HEK293 (cell line): ENCODE data around the gene PA2G4.

Source experiments
- ATF2 ChIP-seq: fragments of 450-650 bp; formaldehyde crosslinking; IDR thresholded peaks from 2 replicates; pipeline ENCODE4 v1.5.1; 2016; ENCODE audit warnings: missing biosample characterization, missing genetic modification characterization, low read depth
- GLI4 ChIP-seq: fragments of 450-650 bp; formaldehyde crosslinking; IDR thresholded peaks from 2 replicates; pipeline ENCODE4 v1.5.1; 2016; ENCODE audit warnings: missing biosample characterization, missing genetic modification characterization
- KLF10 ChIP-seq: fragments of 450-650 bp; IDR thresholded peaks from 2 replicates; pipeline ENCODE4 v1.5.1; 2018; ENCODE audit warnings: missing biosample characterization, mild to moderate bottlenecking, missing genetic modification characterization
- KLF9 ChIP-seq: fragments of 450-650 bp; formaldehyde crosslinking; IDR thresholded peaks from 2 replicates; pipeline ENCODE4 v1.5.1; 2016; ENCODE audit warnings: missing biosample characterization, missing genetic modification characterization, low read depth
- PRDM2 ChIP-seq: fragments of 450-650 bp; formaldehyde crosslinking; IDR thresholded peaks from 2 replicates; pipeline ENCODE4 v1.5.1; 2016; ENCODE audit warnings: missing biosample characterization, missing genetic modification characterization, borderline replicate concordance
- SCRT2 ChIP-seq: fragments of 450-650 bp; formaldehyde crosslinking; IDR thresholded peaks from 2 replicates; pipeline ENCODE4 v1.5.1; 2016; ENCODE audit warnings: missing biosample characterization, missing genetic modification characterization
- ZNF121 ChIP-seq: fragments of 450-650 bp; formaldehyde crosslinking; IDR thresholded peaks from 2 replicates; pipeline ENCODE4 v1.5.1; 2016; ENCODE audit warnings: missing biosample characterization, missing genetic modification characterization
- ZNF132 ChIP-seq: fragments of 450-650 bp; formaldehyde crosslinking; IDR thresholded peaks from 2 replicates; pipeline ENCODE4 v1.5.1; 2017; ENCODE audit warnings: missing biosample characterization, missing genetic modification characterization, borderline replicate concordance
- ZNF133 ChIP-seq: fragments of 450-650 bp; formaldehyde crosslinking; IDR thresholded peaks from 2 replicates; pipeline ENCODE4 v1.5.1; 2016; ENCODE audit warnings: missing biosample characterization, missing genetic modification characterization
- ZNF138 ChIP-seq: fragments of 450-650 bp; formaldehyde crosslinking; IDR thresholded peaks from 2 replicates; pipeline ENCODE4 v1.5.1; 2016; ENCODE audit warnings: missing biosample characterization, missing genetic modification characterization, borderline replicate concordance
- ZNF18 ChIP-seq: fragments of 450-650 bp; formaldehyde crosslinking; IDR thresholded peaks from 2 replicates; pipeline ENCODE4 v1.5.1; 2016; ENCODE audit warnings: missing biosample characterization, missing genetic modification characterization
- ZNF2 ChIP-seq: fragments of 450-650 bp; formaldehyde crosslinking; IDR thresholded peaks from 2 replicates; pipeline ENCODE4 v1.5.1; 2016; ENCODE audit warnings: missing biosample characterization, missing genetic modification characterization
- ZNF391 ChIP-seq: fragments of 450-650 bp; formaldehyde crosslinking; IDR thresholded peaks from 2 replicates; pipeline ENCODE4 v1.5.1; 2016; ENCODE audit warnings: low read depth, missing biosample characterization, missing genetic modification characterization, borderline replicate concordance
- ZNF404 ChIP-seq: fragments of 450-650 bp; formaldehyde crosslinking; IDR thresholded peaks from 2 replicates; pipeline ENCODE4 v1.5.1; 2017; ENCODE audit warnings: missing biosample characterization, missing genetic modification characterization
- ZNF514 ChIP-seq: fragments of 450-650 bp; formaldehyde crosslinking; IDR thresholded peaks from 2 replicates; pipeline ENCODE4 v1.5.1; 2016; ENCODE audit warnings: missing biosample characterization, missing genetic modification characterization
- ZNF518A ChIP-seq: fragments of 450-650 bp; formaldehyde crosslinking; conservative IDR thresholded peaks from 2 replicates; pipeline ENCODE4 v1.5.1; 2016; ENCODE audit warnings: low read depth, missing biosample characterization, missing genetic modification characterization
- ZNF600 ChIP-seq: fragments of 450-650 bp; formaldehyde crosslinking; IDR thresholded peaks from 2 replicates; pipeline ENCODE4 v1.5.1; 2016; ENCODE audit warnings: missing biosample characterization, missing genetic modification characterization
- ZNF704 ChIP-seq: fragments of 450-650 bp; formaldehyde crosslinking; IDR thresholded peaks from 2 replicates; pipeline ENCODE4 v1.5.1; 2016; ENCODE audit warnings: missing biosample characterization, missing genetic modification characterization
- ZNF777 ChIP-seq: fragments of 450-650 bp; formaldehyde crosslinking; IDR thresholded peaks from 2 replicates; pipeline ENCODE4 v1.5.1; 2017; ENCODE audit warnings: missing biosample characterization, missing genetic modification characterization, borderline replicate concordance
- ZNF791 ChIP-seq: fragments of 450-650 bp; formaldehyde crosslinking; IDR thresholded peaks from 2 replicates; pipeline ENCODE4 v1.5.1; 2016; ENCODE audit warnings: missing biosample characterization, missing genetic modification characterization
- ZSCAN4 ChIP-seq: fragments of 450-650 bp; formaldehyde crosslinking; IDR thresholded peaks from 2 replicates; pipeline ENCODE4 v1.5.1; 2017; ENCODE audit warnings: missing biosample characterization, missing genetic modification characterization

Gene PA2G4

GRCh38 chr12:56158029-56158925 lies 53.9 kb downstream of the PA2G4 start, which contains the start of gene MYL6 (continued):
- TF ChIP-seq ZNF404 (tag by site-specific recombination) = no peak
- TF ChIP-seq ZNF2 (tag by site-specific recombination) = peak; percentile 95; the same call in 1 of the 2 replicates
- no peak for TF ChIP-seq ZNF518A (tag by site-specific recombination)
- TF ChIP-seq ZNF391 (tag by site-specific recombination) = peak; percentile 98
- TF ChIP-seq ZSCAN4 (tag by site-specific recombination) = peak; percentile 44; the same call in 1 of the 2 replicates
- peak; percentile 78 for TF ChIP-seq ZNF600 (tag by site-specific recombination)
- TF ChIP-seq ZNF133 (tag by site-specific recombination) = no peak
- peak; percentile 100 for TF ChIP-seq ATF2 (tag by site-specific recombination)
- TF ChIP-seq ZNF777 (tag by site-specific recombination) = no peak; the same call in 1 of the 2 replicates
- TF ChIP-seq ZNF514 (tag by site-specific recombination) = no peak
- TF ChIP-seq ZNF791 (tag by site-specific recombination) = no peak
- TF ChIP-seq ZNF121 (tag by site-specific recombination) = peak; percentile 66
- TF ChIP-seq PRDM2 (tag by site-specific recombination) = no peak
- peak; percentile 31; the same call in 1 of the 2 replicates for TF ChIP-seq SCRT2
- 0 out of 2 replicates have a peak, but pooled peaks have one; percentile 46 for TF ChIP-seq KLF10 (tag by site-specific recombination)
- TF ChIP-seq GLI4 (tag by site-specific recombination) = peak; percentile 93; the same call in 1 of the 2 replicates
- no peak for TF ChIP-seq ZNF138 (tag by site-specific recombination)
- TF ChIP-seq ZNF132 (tag by site-specific recombination) = no peak
- peak; percentile 72; the same call in 1 of the 2 replicates for TF ChIP-seq ZNF18 (tag by site-specific recombination)
- TF ChIP-seq KLF9 (tag by site-specific recombination) = peak; percentile 80
- no peak for TF ChIP-seq ZNF704 (tag by site-specific recombination)
